ENCODE results near the gene ALG14. TPM values are rescaled to one million over a fixed set of nuclear protein-coding genes. Genes with fewer than 3 reads are reported as not detected.

The ALG14 gene
- total RNA-seq, 2 donors from 2014 or later: 1.6 TPM

GRCh38 chr1:95069710-95070093 is 3.0 kb downstream of the ALG14 start:
- TF ChIP-seq CTCF (IDR thresholded peaks at IDR 0.05): no peak
- DNase-seq (ENCODE audit: low spot score) (no peak), ATAC-seq (ENCODE audit: insufficient number of reproducible peaks, low FRiP score, low read depth) (no peak)
- Histone ChIP-seq H3K36me3 (no peaks in the 10 kb centered on the region), H3K9me3 (no peaks in the 10 kb centered on the region), H3K27me3 (replicated peaks; ENCODE audit: insufficient read depth) (no peaks in the 10 kb centered on the region), H3K27ac (no peak overlapping the region), H3K4me1 (ENCODE audit: control insufficient read depth in 1 of 2, low read depth in 2 of 2) (peaks cover 0 to 8% of the 10 kb centered on the region in 2 donors), H3K4me3 (no peak overlapping the region)

- no peaks in the 10 kb centered on the region for H3K27me3 ChIP-seq (replicated peaks; ENCODE audit: insufficient read depth)
- no peak for TF ChIP-seq CTCF (IDR thresholded peaks at IDR 0.05)
Observed at GRCh38 chr1:95068956-95069709, 3.6 kb downstream of the ALG14 start.

GRCh38 chr1:95067568-95067967 is 5.2 kb downstream of the ALG14 start:
- H3K27ac ChIP-seq: no peak overlapping the region
- H3K36me3 ChIP-seq: no peaks in the 10 kb centered on the region
- H3K9me3 ChIP-seq: no peaks in the 10 kb centered on the region
- DNase-seq (ENCODE audit: low spot score): no peak
- H3K27me3 ChIP-seq (replicated peaks; ENCODE audit: insufficient read depth): no peaks in the 10 kb centered on the region
- TF ChIP-seq CTCF (IDR thresholded peaks at IDR 0.05): no peak
- peaks cover 0 to 8% of the 10 kb centered on the region in 2 donors for H3K4me1 ChIP-seq (ENCODE audit: control insufficient read depth in 1 of 2, low read depth in 2 of 2)
- no peak overlapping the region for H3K4me3 ChIP-seq
- no peak for ATAC-seq (ENCODE audit: insufficient number of reproducible peaks, low FRiP score, low read depth)

More at GRCh38 chr1:95068956-95069709, 3.6 kb downstream of the ALG14 start:
- H3K27ac ChIP-seq: no peak overlapping the region
- DNase-seq (ENCODE audit: low spot score): no peak
- no peak overlapping the region for H3K4me3 ChIP-seq
- H3K4me1 ChIP-seq (ENCODE audit: control insufficient read depth in 1 of 2, low read depth in 2 of 2): peaks cover 0 to 8% of the 10 kb centered on the region in 2 donors
- no peak for ATAC-seq (ENCODE audit: insufficient number of reproducible peaks, low FRiP score, low read depth)
- no peaks in the 10 kb centered on the region for H3K36me3 ChIP-seq
- no peaks in the 10 kb centered on the region for H3K9me3 ChIP-seq

- H3K9me3 ChIP-seq: no peaks in the 10 kb centered on the region
- DNase-seq (ENCODE audit: low spot score): no peak
- TF ChIP-seq CTCF (IDR thresholded peaks at IDR 0.05): no peak
- H3K4me1 ChIP-seq (ENCODE audit: control insufficient read depth in 1 of 2, low read depth in 2 of 2): peaks cover 0 to 7% of the 10 kb centered on the region in 2 donors
- ATAC-seq (ENCODE audit: insufficient number of reproducible peaks, low FRiP score, low read depth): no peak
- H3K36me3 ChIP-seq: no peaks in the 10 kb centered on the region
- H3K27me3 ChIP-seq (replicated peaks; ENCODE audit: insufficient read depth): no peaks in the 10 kb centered on the region
- no peak overlapping the region for H3K4me3 ChIP-seq
- no peak overlapping the region for H3K27ac ChIP-seq
Observed at GRCh38 chr1:95067062-95067461, 5.7 kb downstream of the ALG14 start.

- DNase-seq (ENCODE audit: low spot score) (no peak), ATAC-seq (ENCODE audit: insufficient number of reproducible peaks, low FRiP score, low read depth) (no peak)
- Histone ChIP-seq H3K9me3 (no peaks in the 10 kb centered on the region), H3K4me1 (ENCODE audit: control insufficient read depth in 1 of 2, low read depth in 2 of 2) (peaks cover 0 to 7% of the 10 kb centered on the region in 2 donors), H3K27ac (no peak overlapping the region), H3K27me3 (replicated peaks; ENCODE audit: insufficient read depth) (no peaks in the 10 kb centered on the region), H3K4me3 (no peak overlapping the region), H3K36me3 (no peaks in the 10 kb centered on the region)
- TF ChIP-seq CTCF (IDR thresholded peaks at IDR 0.05): no peak
Observed at GRCh38 chr1:95061445-95062006, 11.2 kb downstream of the ALG14 start.

Measured in thoracic aorta (tissue), 2 donors.